ENCODE data around the gene MUC12. TPM values are rescaled to one million over a fixed set of nuclear protein-coding genes. Genes with fewer than 3 reads are reported as not detected.

Gene MUC12
- total RNA-seq, 2 experiments from 2014 or later, result 0.34 TPM; not detected in 1

- Mint-ChIP-seq H3K9me3 (ENCODE audit: low read depth) (no peaks in the 10 kb centered on the region), H3K27ac (no peak overlapping the region), H3K4me3 (no peak overlapping the region), H3K27me3 (peaks cover 22% of the 10 kb centered on the region), H3K4me1 (no peaks in the 10 kb centered on the region), H3K36me3 (ENCODE audit: low read depth) (no peaks in the 10 kb centered on the region)
- intact Hi-C loops (cut with DNase I, micrococcal nuclease), result no loop called here
- DNase-seq, result no peak
- ChIA-PET CTCF (no interaction called here), POLR2A (no interaction called here)
- no peak for ATAC-seq
Observed at GRCh38 chr7:100946766-100947365, 22.5 kb upstream of the MUC12 start.

GRCh38 chr7:100947792-100948191 is 21.6 kb upstream of the MUC12 start:
- intact Hi-C loops (cut with DNase I, micrococcal nuclease), result no loop called here
- Mint-ChIP-seq H3K9me3 (ENCODE audit: low read depth) (no peaks in the 10 kb centered on the region), H3K36me3 (ENCODE audit: low read depth) (no peaks in the 10 kb centered on the region), H3K4me3 (no peak overlapping the region), H3K27me3 (peaks cover 21% of the 10 kb centered on the region), H3K4me1 (no peaks in the 10 kb centered on the region), H3K27ac (no peak overlapping the region)
- DNase-seq (no peak), ATAC-seq (no peak)
- POLR2A ChIA-PET, result no interaction called here
- CTCF ChIA-PET, result interaction anchor here (0.6 kb wide), 1 partner anchor 224 kb away, joined by 5 read pairs; no protein-coding TSS in a partner anchor

- ChIA-PET POLR2A (no interaction called here), CTCF (interaction anchor here (0.6 kb wide), 1 partner anchor 390 kb away, joined by 3 read pairs; no protein-coding TSS in a partner anchor)
- peaks cover 18% of the 10 kb centered on the region for H3K27me3 Mint-ChIP-seq
- no peaks in the 10 kb centered on the region for H3K4me1 Mint-ChIP-seq
- ATAC-seq (no peak), DNase-seq (no peak)
- no peaks in the 10 kb centered on the region for H3K36me3 Mint-ChIP-seq (ENCODE audit: low read depth)
- no peak within 1 kb of the TSS for H3K27ac Mint-ChIP-seq
- no peak within 1 kb of the TSS for H3K4me3 Mint-ChIP-seq
- no peaks in the 10 kb centered on the region for H3K9me3 Mint-ChIP-seq (ENCODE audit: low read depth)
- intact Hi-C loops (cut with DNase I, micrococcal nuclease), result no loop called here
Observed at GRCh38 chr7:100949227-100949932, 20.0 kb upstream of the MUC12 start, which contains the start of gene MUC3A. Gene MUC3A, plus strand, starts transcription at chr7:100949534. Its CDS starts 91 bp downstream, at chr7:100949625.

- Mint-ChIP-seq H3K27me3 (peaks cover 14% of the 10 kb centered on the region), H3K4me1 (no peaks in the 10 kb centered on the region), H3K9me3 (ENCODE audit: low read depth) (no peaks in the 10 kb centered on the region), H3K27ac (no peak overlapping the region), H3K36me3 (ENCODE audit: low read depth) (no peaks in the 10 kb centered on the region), H3K4me3 (no peak overlapping the region)
- no peak for DNase-seq
- no peak for ATAC-seq
- intact Hi-C loops (cut with DNase I, micrococcal nuclease), result loop anchor here in 1 of 2 experiments (10.0 kb wide), 1 partner anchor 155 kb away; no protein-coding TSS in a partner anchor
- ChIA-PET POLR2A (interaction anchor here (0.7 kb wide), 1 partner anchor 277 kb away, joined by 3 read pairs; no protein-coding TSS in a partner anchor), CTCF (interaction anchor here (0.6 to 1.3 kb wide), 3 partner anchors 24 to 391 kb away, joined by 3 read pairs; no protein-coding TSS in a partner anchor)
Observed at GRCh38 chr7:100949933-100950443, 19.4 kb upstream of the MUC12 start.

- H3K9me3 Mint-ChIP-seq (ENCODE audit: low read depth), result no peaks in the 10 kb centered on the region
- CTCF ChIA-PET, result interaction anchor here (1.3 kb wide), 1 partner anchor 23 kb away, joined by 3 read pairs; no protein-coding TSS in a partner anchor
- H3K36me3 Mint-ChIP-seq (ENCODE audit: low read depth), result no peaks in the 10 kb centered on the region
- ATAC-seq, result no peak
- H3K27ac Mint-ChIP-seq, result no peak overlapping the region
- no peak overlapping the region for H3K4me3 Mint-ChIP-seq
- POLR2A ChIA-PET, result no interaction called here
- DNase-seq, result no peak
- intact Hi-C loops (cut with DNase I, micrococcal nuclease), result loop anchor here in 1 of 2 experiments (10.0 kb wide), 1 partner anchor 156 kb away; no protein-coding TSS in a partner anchor
- H3K27me3 Mint-ChIP-seq, result peaks cover 12% of the 10 kb centered on the region
- H3K4me1 Mint-ChIP-seq, result no peaks in the 10 kb centered on the region
Observed at GRCh38 chr7:100951172-100951571, 18.2 kb upstream of the MUC12 start.

GRCh38 chr7:100951888-100952560 is 17.3 kb upstream of the MUC12 start:
- Mint-ChIP-seq H3K4me1 (no peaks in the 10 kb centered on the region), H3K9me3 (ENCODE audit: low read depth) (no peaks in the 10 kb centered on the region), H3K27me3 (peaks cover 12% of the 10 kb centered on the region), H3K36me3 (ENCODE audit: low read depth) (no peaks in the 10 kb centered on the region), H3K27ac (no peak overlapping the region), H3K4me3 (no peak overlapping the region)
- ATAC-seq, result peak; percentile 62
- intact Hi-C loops (cut with DNase I, micrococcal nuclease), result loop anchor here (2.0 to 10.0 kb wide), 2 partner anchors 17 to 157 kb away; partner anchors contain the start of gene MUC12 (in 1 of the 2)
- CTCF ChIA-PET, result no interaction called here
- POLR2A ChIA-PET, result interaction anchor here (0.7 kb wide), 1 partner anchor 1577 kb away, joined by 4 read pairs; no protein-coding TSS in a partner anchor
- DNase-seq, result peak; percentile 23

- ATAC-seq, result peak; percentile 32
- Mint-ChIP-seq H3K4me3 (no peak overlapping the region), H3K4me1 (no peaks in the 10 kb centered on the region), H3K36me3 (ENCODE audit: low read depth) (no peaks in the 10 kb centered on the region), H3K27me3 (peaks cover 12% of the 10 kb centered on the region), H3K9me3 (ENCODE audit: low read depth) (no peaks in the 10 kb centered on the region), H3K27ac (no peak overlapping the region)
- intact Hi-C loops (cut with DNase I, micrococcal nuclease), result loop anchor here (2.0 to 10.0 kb wide), 2 partner anchors 16 to 158 kb away; partner anchors contain the start of gene MUC12 (in 1 of the 2)
- peak; percentile 27 for DNase-seq
- ChIA-PET POLR2A (no interaction called here), CTCF (no interaction called here)
Observed at GRCh38 chr7:100952641-100953040, 16.7 kb upstream of the MUC12 start.

GRCh38 chr7:100957832-100958421 is 11.4 kb upstream of the MUC12 start:
- Mint-ChIP-seq H3K27ac (no peak overlapping the region), H3K9me3 (ENCODE audit: low read depth) (no peaks in the 10 kb centered on the region), H3K27me3 (peaks cover 2% of the 10 kb centered on the region), H3K4me3 (no peak overlapping the region), H3K4me1 (no peaks in the 10 kb centered on the region), H3K36me3 (ENCODE audit: low read depth) (no peaks in the 10 kb centered on the region)
- CTCF ChIA-PET, result interaction anchor here (0.5 to 1.6 kb wide), 6 partner anchors 11 to 185 kb away, joined by 3 to 4 read pairs (median 4); no protein-coding TSS in a partner anchor
- POLR2A ChIA-PET, result no interaction called here
- no peak for DNase-seq
- ATAC-seq, result no peak
- intact Hi-C loops (cut with DNase I, micrococcal nuclease), result loop anchor here in 1 of 2 experiments (10.0 kb wide), 1 partner anchor 163 kb away; no protein-coding TSS in a partner anchor

GRCh38 chr7:100959894-100960293 is 9.5 kb upstream of the MUC12 start:
- ChIA-PET POLR2A (no interaction called here), CTCF (interaction anchor here (0.6 to 1.1 kb wide), 3 partner anchors 117 to 195 kb away, joined by 3 to 4 read pairs (median 3); no protein-coding TSS in a partner anchor)
- H3K27me3 Mint-ChIP-seq, result peaks cover 11% of the 10 kb centered on the region
- H3K36me3 Mint-ChIP-seq (ENCODE audit: low read depth), result no peaks in the 10 kb centered on the region
- H3K9me3 Mint-ChIP-seq (ENCODE audit: low read depth), result no peaks in the 10 kb centered on the region
- DNase-seq, result no peak
- no peak overlapping the region for H3K27ac Mint-ChIP-seq
- no peaks in the 10 kb centered on the region for H3K4me1 Mint-ChIP-seq
- intact Hi-C loops (cut with DNase I, micrococcal nuclease), result loop anchor here in 1 of 2 experiments (10.0 kb wide), 1 partner anchor 165 kb away; no protein-coding TSS in a partner anchor
- ATAC-seq, result no peak
- H3K4me3 Mint-ChIP-seq, result no peak overlapping the region

- H3K9me3 Mint-ChIP-seq (ENCODE audit: low read depth), result no peaks in the 10 kb centered on the region
Observed at GRCh38 chr7:100962537-100962936, 6.8 kb upstream of the MUC12 start.

GRCh38 chr7:100963386-100963785 is 6.0 kb upstream of the MUC12 start:
- no peak overlapping the region for H3K27ac Mint-ChIP-seq
- no peaks in the 10 kb centered on the region for H3K9me3 Mint-ChIP-seq (ENCODE audit: low read depth)
- no peaks in the 10 kb centered on the region for H3K36me3 Mint-ChIP-seq (ENCODE audit: low read depth)
- H3K4me1 Mint-ChIP-seq, result peaks cover 9% of the 10 kb centered on the region
- no peak for DNase-seq
- CTCF ChIA-PET, result no interaction called here
- ATAC-seq, result no peak
- POLR2A ChIA-PET, result no interaction called here
- H3K4me3 Mint-ChIP-seq, result no peak overlapping the region
- intact Hi-C loops (cut with DNase I, micrococcal nuclease), result no loop called here
- H3K27me3 Mint-ChIP-seq, result peaks cover 39% of the 10 kb centered on the region

More at GRCh38 chr7:100962537-100962936, 6.8 kb upstream of the MUC12 start:
- Mint-ChIP-seq H3K4me1 (peaks cover 9% of the 10 kb centered on the region), H3K36me3 (ENCODE audit: low read depth) (no peaks in the 10 kb centered on the region), H3K27ac (no peak overlapping the region), H3K27me3 (peaks cover 32% of the 10 kb centered on the region), H3K4me3 (no peak overlapping the region)
- CTCF ChIA-PET, result no interaction called here
- DNase-seq, result no peak
- intact Hi-C loops (cut with DNase I, micrococcal nuclease), result no loop called here
- POLR2A ChIA-PET, result no interaction called here
- ATAC-seq, result no peak
